SK-N-SH treated with all-trans-retinoic acid at 6 μM for 48 hours (cell line): ENCODE measurements around the gene BACH2.

Experiments used
- ARNTL ChIP-seq: fragments of 450-650 bp; formaldehyde crosslinking; IDR thresholded peaks from 2 replicates; pipeline ENCODE4 v1.5.0; 2020; ENCODE audit warnings: low read depth, mild to moderate bottlenecking, moderate library complexity, borderline replicate concordance
- ZNF565 ChIP-seq: fragments of 450-650 bp; formaldehyde crosslinking; conservative IDR thresholded peaks from 2 replicates; pipeline ENCODE4 v1.5.0; 2020; ENCODE audit warnings: low read depth, mild to moderate bottlenecking, moderate library complexity

DNA sequence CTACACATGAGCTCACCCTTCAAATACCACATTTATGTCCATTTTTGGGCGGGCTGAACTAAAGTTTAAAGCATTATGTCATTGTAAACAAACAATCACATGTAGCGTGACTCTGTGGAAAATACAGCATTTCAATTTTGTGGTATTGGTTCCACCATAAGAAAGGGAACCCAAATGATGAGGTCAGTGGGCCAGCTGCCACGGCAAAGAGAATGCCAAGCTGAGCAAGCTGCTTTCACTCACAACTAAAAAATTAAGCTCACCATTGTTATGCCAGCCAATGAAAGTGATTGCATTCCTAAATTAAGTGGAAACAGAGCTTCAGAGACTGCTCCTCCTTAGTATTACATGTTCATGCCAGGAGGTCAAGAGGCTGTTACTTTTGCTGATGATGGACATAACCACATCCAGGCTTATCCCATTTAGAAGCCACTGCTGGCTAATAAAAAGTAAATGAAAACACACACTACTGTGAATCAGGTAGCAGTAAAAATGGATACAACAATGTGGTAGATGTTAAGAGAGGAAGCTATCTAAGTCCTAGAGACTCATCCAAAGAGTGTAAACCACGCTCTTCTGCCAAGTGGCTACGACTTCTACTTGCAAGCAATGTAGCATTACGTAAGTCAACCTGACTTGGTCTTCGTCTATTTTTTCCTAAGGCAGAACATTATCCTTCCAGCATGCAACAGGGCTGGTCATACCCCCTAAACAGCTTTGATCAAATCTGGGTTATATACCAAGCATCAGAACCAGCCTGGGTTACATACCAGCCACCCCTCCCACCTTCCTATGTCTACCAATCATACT, 164.8 kb downstream of the BACH2 start:
- TF ChIP-seq ZNF565 (CRISPR knock-in tag) (no peak), ARNTL (no peak)
